Right lung (tissue), 5 donors: ENCODE data around the gene PIP5K1C. TPM values are rescaled to one million over a fixed set of nuclear protein-coding genes. Genes with fewer than 3 reads are reported as not detected.
A peak's percentile ranks its signal among the peaks of the same experiment; 100 is the strongest.

Experiments used
- DNase-seq, 2 donors: peaks; one replicate each; pipeline ENCODE4 v3.0.0-alpha.2; 2013
- polyA plus RNA-seq, 5 donors: library from polyadenylated mRNA; unstranded; fragments of 120-200 nt; gene quantifications; one replicate each; pipeline versions ENCODE4 v1.2.1 to v1.2.3, GENCODE V29; 2013; ENCODE audit warnings: inconsistent platforms in 1 of 5, low replicate concordance in 1 of 5; ENCODE audit not compliant: insufficient read length in 5 of 5, insufficient read depth in 1 of 5

Gene PIP5K1C
- polyA plus RNA-seq, 5 donors = 16.6 to 32.1 (median 23.6) TPM

DNA sequence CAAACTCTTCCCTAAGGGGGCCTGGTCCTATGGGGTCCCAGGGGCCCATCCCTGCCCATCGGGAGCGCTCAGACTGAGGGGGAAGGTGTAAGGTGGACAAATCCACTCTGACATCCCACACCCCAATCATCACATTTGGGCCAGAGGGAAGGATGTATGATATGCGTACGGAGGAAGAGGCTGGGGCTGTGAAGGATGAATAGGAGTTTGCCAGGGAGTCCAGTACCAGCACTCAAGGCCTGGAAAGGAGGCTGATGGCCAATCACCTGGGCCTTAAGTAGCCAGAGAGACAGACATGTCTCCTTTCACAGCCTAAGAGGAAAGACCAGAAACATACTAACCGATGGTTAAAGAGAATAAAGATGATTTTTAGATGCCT is 22.8 kb upstream of the PIP5K1C start:
- no peak for DNase-seq

DNA sequence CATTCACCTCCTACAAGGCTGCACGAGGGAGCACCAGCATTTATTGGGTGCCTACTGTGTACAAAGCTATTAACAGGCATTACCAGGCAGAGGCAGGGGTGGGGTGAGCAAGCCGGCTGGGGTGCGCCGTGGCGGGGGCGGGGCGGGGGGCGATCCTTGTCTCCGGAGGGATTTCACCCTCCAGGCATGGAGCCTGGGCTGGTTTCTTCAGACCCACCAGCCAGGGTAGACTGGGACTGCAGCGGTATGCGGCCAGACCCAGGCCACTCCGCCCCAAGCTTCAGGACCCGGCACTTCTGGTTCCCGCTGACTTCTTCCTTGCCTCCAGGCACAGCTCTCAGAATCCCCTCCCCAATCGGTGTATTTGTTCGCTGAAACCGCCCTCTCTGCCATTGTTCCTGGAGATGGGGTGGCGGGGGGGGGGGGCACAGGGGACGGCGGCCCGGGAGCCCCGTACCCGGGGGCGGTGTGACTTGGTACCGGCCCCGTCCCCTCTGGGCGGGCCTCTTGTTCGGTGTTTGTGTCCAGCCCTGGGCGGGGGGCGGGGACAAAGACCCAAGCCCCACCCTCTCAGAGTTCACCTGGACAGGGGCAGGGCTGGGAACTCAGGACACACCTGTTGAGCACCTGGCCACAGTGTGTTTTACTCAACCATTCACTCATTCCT is 22.3 kb upstream of the PIP5K1C start:
- DNase-seq = no peak

DNA sequence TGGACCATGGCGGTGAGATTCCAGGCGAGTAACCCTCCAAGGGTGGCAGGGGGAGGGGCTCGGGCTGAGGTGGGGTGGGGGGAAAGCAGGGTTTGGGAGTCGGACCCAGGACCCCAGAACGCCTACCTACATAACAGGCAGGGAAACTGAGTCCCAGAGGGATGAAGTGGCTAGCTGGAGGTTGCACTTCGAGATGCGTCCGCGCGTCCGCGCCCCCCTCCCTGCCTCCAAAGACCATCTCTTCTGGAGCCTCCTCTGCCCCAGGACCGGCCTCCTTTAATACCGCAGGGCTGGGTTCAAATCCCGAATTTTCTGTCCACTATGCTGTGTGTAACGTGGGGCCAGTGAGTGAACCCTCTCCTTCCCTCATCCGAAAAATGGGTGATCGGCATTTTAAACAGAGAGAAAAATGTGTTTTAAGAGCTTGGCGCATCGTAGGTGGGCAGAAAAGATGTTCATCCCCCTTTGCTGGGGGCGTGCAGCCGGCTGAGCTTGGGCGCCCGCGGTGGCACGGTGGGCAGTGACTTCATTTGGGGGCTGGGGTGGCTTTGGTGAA is 21.7 kb upstream of the PIP5K1C start:
- no peak for DNase-seq

DNA sequence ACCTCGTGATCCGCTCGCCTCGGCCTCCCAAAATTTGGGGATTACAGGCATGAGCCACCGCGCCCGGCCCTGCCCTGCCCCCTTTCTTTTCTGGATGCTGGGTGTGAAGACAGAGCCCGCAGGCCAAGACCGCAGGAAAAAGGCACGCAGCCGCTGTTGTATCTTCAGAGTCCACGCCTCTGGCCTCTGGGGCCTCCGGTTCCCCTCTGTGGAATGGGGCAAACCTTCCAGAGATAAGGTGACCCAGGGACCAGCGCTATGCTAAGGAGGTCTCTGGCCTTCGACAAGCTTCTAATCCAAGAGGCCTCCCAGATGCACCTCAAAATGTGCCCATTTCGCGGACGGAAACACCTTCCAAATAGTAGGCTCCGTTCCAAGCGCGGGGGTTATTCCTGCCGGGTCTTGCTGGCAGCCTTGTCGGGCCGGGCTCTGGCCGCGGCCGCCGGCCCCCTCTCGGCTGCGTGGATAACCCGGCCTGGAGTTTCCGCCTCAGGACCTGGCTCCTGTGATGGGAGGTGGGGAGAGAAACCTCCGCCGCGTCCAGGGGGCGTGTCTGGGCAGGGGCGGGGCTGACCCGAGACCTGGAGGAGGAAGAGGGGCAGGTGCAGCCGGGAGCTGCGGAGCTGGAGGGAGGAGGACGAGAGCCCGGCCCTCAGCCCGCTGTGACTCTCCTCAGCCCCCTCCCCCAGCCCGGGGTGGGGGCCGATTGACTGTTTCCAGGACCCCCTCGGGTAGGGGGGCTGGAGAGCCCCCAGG is 21.0 kb upstream of the PIP5K1C start:
- DNase-seq = peak; percentile 71 to 77

DNA sequence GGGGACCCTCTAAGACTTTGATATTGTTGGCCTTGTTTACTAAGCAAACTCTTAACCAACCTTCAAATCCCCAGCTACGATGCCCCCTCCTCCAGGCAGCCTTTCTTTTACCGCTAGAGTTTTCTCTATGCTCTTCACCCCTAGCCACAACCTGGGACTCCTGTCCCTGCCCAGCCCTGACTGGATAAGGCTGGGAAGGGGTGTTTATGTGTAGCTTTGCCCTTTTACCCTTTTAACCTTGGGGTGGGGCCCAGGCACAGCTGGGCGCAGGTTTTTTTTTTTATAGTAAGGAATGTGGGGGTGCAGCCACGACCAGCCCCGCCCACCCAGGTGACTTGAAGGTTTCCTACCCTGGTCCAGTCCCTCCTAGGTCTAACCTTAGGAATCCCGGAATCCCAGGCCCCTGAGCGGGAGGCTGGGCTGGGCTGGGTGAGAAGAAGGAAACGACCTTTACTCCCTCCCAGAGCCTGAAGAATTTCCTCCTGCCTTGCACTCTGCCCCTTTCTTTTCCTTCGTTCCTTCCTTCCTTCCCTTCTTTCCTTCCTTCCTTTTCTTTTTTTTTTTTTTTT is 20.2 kb upstream of the PIP5K1C start:
- DNase-seq = no peak

DNA sequence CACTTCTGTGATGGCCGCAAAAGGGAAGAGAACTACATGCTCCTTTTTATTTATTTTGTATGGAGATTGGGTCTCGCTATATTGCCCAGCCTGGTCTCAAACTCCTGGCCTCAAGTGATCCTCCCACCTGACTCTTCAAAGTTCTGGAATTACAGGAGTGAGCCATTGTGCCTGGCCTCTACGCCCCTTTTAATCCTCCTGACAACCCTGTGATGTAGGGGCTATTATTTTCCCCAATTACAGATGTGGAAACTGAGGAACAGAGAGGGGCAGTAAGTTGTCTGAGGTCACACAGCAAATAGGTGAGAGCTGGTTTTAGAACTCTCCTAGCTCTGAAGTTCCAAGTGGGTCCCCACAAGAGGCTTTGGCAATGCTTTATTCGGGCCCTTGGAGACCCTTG is 19.6 kb upstream of the PIP5K1C start:
- DNase-seq = no peak

DNA sequence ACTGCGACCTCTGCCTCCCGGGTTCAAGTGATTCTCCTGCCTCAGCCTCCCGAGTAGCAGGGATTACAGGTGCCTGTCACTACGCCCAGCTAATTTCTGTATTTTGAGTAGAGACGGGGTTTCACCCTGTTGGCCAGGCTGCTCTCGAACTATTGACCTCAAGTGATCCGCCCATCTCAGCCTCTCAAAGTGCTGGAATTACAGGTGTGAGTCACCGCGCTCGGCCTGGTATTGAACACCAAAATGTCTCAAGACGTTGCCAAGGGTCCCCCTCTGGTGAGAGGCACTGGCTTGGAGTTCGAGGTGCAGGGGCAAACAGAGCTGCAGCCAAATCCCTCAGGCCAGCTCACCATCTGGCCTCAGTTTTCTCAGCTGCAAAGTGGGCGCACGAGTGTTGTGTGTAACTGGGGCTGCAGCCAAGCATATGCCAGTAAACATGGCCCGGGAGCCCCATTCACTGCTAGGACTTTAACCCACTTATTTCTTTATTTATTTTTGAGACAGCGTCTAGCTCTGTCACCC is 15.9 kb upstream of the PIP5K1C start:
- no peak for DNase-seq

DNA sequence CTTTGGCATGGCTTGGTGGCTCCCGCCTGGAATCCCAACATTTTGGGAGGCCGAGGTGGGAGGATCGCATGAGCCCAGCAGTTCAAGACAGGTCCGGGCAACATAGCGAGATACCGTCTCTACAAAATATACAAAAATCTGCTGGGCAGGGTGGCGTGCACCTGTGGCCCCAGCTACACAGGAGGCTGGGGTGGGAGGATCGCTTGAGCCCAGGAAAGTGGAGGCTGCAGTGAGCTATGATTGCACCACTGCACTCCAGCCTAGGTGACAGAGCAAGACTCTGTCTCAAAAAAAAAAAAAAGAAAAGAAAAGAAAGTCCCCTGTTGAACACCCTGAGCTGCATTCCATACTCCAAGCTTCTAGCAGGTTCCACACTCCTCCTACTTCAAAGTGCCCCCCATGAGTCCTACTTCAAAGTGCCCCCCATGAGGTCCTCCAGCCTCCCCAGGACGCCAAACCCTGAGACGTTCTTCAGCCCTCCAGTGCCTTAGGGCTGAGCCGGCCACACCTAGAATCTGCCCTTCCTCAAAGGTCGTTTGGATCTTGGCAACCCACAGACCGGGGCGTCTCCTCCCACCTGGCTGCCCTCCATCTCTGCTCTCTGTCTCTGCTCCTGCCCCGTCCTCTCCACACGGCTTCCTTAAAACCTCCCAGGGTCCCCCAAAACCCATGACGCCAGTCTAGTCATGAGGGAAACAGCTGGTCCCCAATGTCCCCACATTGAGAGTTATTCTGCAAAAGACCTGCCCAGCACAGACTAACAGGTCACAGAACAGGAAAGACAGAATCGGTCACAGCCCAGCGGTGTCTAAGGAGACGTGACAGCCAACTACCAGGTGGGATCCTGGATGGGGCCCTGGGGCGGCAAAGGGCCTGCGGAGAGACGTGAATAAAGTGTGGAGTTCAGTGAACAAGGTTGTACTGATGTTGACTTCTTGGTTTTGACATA is 12.7 kb upstream of the PIP5K1C start:
- peak in 1 of 2 donors; percentile 29 for DNase-seq

DNA sequence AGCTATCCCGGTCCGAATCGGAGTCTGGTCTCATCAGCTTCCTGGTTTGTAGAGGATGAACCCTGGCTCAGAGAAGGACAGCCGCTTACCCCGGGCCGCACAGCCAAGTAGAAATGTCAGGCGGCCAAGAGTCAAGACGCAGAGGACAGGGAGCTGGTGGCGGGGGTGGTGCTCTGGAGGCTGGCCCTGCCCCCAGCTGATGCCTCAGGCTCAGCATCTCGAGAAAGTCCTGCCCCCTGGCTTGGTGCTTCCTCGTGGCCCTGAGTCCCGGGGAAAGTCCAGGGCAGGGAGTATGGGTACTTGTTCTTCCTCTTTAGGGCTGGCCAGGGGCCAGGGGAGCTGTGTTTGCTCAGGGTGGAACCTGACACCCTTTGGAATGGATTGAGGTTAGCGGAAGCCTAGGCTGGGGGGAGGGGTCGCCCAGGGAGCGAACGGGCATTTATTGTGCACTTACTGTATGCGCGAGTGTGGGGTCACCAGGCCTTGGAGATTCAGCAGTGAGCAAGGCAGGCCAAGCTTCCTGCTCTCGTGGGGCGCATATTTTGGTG is 10.1 kb upstream of the PIP5K1C start:
- peak; percentile 70 to 71 for DNase-seq

DNA sequence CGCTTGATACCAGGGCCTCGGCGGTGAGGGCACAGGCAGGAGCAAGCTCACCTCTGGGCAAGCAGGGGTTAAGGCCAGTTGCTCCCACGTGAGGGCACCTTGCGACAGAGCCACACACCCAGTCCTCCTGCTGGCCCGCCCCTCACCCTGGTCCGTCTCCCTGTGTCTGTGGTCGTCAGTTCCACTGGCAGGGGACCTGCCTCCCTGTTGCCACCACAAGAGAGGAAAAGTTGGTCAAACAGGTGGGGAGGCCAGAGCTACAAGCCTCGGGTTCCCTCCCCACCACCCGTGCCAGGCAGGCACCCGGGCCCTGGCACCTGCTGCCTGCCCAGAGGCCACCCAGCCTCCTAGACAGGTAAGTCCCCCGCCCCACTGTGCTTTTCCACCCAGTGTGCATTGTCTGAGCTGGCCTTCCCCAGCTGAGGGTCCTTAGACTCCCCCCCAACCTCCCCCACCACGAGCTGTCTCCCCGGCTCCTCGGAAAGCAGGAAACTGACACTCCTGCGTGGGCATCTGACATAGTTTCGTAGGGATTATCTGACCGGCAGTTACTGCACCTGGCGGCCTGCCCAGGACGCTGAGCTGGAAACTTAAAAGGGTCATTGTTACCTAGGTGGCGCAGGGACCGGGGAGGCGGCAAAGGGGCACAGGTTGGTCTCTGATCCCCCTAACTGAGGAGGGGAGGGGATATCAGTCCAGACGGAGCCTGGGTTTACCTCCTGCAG is 8.1 kb upstream of the PIP5K1C start, which contains the start of gene TJP3:
Gene TJP3, plus strand, starts transcription at position 178 of the 725 bp plus-strand sequence. CDS start 20,049 bp downstream, outside the sequence.
- DNase-seq = no peak

DNA sequence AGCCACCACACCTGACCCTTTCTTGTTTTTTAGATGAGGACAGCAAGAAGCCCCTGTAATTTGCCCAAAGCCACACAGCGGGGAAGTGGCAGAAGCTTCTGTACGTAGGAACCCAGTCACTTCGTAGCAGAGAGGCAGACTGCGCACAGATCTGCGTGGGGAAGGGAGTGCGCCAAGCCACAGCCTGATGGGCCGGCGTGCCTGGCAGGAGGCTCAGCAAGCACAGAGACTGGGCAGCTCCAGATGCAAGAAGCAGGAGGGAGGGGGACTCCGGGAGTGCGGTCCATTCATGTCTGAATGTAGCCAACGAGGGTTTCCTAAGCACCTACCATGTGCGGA is 7.6 kb upstream of the PIP5K1C start:
- DNase-seq = no peak

DNA sequence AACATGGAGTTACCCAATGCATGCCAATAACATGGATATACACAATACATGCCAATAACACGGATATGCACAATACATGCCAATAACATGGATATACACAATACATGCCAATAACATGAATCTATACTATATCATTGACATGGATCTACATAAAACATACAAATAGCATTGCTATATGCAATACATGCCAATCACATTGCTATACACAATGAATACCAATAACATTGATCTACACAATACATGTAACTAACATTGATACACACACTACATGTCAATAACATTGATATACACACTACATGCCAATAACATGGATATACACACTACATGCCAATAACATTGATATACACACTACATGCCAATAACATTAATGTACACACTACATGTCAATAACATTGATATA is 932 bp upstream of the PIP5K1C start:
- no peak for DNase-seq

DNA sequence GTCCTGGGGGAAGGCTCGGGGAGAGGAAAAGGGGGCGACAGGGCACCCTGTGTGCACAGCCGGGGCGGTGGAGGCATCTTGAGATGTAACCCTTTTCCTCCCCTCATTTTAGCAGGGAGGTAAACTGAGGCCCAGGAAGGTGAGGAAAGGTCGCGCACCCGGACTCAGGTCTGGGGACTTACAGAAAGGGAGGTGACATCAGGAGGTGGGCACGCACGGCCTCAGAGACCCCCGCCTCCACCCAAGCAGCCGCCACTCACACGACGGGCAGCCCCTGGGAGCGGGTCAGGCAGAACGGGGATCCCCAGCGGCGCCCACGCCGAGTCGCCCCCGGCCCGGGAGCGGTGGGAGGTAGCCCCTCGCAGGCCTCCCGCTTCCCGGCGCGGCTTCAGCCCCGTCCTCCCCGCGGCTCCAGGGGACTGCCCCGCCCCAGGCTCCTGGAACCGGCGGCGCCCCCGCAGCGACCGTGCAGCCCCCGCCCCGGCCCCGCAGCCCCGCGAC is 477 bp downstream of the PIP5K1C start:
- no peak for DNase-seq

DNA sequence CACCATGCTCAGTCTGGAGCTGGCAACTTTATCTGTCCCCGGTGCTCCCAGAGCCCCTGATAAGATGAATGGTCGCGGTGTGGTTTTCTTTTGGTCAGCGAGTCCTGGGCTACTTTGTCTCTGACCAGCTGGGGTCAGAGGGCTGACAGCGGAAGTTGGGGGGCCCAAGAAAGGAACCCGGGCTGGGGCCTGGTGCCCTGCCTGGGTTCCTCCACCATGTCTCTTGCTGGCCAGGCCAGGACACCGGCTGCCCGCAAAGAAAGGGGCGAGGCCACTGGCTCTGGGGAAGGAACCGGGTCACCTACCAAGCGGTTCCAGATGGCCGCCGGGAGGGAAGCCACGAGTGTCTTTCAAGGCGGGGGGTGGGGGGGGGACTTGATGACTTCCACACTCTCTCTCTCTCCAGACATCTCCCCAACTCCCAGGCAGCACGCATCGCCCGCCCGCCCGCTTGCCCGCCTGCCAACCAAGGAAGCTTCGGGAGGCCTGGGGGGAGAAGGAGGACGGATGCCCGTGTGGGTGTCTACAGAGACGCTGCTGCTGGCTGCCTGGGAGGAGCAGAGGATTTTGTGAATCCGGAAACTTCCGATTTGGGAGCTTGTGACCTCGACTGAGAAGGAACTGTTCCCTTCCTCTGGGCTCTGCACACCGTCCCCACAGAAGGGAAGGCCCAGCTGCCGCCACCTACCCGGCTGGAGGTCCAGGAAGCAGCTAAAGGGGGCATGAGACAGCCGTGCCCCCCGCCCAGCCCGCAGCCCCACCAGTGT is 1.1 kb downstream of the PIP5K1C start:
- DNase-seq = no peak

DNA sequence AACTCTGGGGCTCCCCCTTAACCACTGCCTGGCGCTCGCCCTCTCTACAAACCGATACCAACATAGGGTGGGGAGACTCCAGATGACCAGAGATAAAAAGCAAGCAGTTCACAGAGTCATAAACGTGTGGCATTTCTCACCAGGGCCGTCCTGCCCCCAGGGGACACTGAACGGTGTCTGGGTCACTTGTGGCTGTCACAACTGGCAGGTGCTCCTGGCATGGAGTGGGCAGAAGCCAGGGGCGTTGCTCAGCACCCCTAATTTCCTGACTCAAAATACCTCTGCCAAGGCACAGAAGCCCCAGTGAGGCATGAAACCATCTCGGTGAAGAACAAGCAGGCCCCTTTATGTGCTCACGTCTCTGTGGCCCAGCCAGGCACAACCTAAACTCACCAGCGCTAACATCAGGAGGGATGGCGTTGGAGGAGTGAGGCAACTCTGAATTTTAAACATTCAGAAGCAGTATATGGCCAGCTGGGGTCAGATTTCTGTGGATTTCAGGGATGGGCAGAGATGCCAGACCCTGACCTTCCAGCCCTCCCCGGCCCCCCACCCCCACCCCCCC is 1.8 kb downstream of the PIP5K1C start:
- no peak for DNase-seq

DNA sequence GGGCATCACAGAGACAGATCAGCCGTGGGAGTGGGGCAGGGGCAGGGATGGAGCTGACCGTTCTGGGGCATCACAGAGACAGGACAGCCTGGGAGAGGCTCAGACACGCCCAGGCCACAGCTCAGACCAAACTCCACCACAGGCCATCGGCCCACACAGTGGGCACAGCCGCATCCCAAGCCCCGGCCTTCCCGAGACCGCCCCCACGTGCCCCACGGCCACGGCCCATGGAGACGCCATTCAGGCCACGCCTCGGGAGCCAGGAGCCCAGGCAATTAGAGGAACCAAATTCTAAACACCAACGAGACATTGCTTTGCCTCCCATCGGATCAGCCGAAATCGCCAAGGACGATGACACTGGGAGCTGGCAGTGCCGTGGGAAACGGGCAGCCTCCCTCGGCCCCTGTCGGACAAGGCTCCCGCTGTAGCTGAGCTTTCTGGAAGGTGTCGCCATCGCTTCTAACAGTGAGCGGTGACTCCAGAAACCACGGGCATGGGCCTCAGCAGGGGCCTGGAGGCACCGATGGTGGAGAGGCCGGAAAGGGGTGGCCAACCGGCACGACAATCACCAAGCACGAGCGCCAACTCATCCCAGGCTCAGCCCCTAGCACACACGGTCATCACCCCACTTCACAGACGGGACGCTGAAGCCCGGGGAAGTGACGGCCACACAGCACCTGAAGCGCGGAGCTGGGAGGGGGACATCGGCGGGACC is 2.4 kb downstream of the PIP5K1C start:
- no peak for DNase-seq

DNA sequence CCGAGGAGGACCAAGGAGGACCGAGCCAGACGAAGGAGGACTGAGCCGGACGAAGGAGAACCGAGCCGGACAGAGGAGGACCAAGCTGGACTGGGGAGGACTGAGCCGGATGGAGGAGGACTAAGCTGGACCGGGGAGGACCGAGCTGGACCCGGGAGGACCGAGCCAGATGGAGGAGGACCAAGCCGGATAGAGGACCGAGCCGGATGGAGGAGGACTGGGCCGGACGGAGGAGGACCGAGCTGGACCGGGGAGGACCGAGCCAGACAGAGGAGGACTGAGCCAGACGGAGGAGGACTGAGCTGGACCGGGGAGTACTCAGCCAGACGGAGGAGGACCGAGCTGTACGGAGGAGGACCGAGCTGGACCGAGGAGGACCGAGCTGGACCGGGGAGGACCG is 3.2 kb downstream of the PIP5K1C start:
- DNase-seq = no peak

DNA sequence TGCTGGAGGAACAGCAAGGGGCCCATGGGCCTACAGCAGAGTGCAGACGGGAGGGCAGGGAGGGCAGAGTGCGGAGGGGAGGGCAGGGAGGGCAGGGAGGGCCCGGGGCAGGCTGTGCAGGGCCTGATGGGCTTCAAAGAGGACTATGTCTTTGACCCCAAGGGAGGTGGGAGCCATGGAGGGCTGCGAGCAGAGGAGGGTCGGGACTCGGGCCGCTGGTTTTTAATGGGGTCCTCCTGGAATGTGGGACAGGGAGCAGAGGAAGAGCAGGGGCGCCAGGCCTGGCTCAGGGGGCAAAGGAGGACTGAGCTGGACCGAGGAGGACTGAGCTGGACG is 3.6 kb downstream of the PIP5K1C start:
- DNase-seq = no peak
